HG03039 (cell line): ENCODE measurements around the gene ANAPC13.

Experiments
- ATAC-seq: cut with Tn5 transposase; IDR thresholded peaks from one replicate; pipeline ENCODE4 v1.9.1; 2021; ENCODE audit warnings: mild to moderate bottlenecking, moderate library complexity; ENCODE audit not compliant: unreplicated experiment

The ANAPC13 gene

GRCh38 chr3:134457376-134458074 is 28.3 kb downstream of the ANAPC13 start:
- ATAC-seq: no peak

GRCh38 chr3:134453631-134454030 is 32.2 kb downstream of the ANAPC13 start:
- ATAC-seq: no peak

GRCh38 chr3:134449951-134450350 is 35.8 kb downstream of the ANAPC13 start:
- no peak for ATAC-seq

GRCh38 chr3:134449277-134449676 is 36.5 kb downstream of the ANAPC13 start:
- ATAC-seq: no peak

- ATAC-seq: no peak
Observed at GRCh38 chr3:134448664-134449063, 37.1 kb downstream of the ANAPC13 start.

GRCh38 chr3:134447351-134447750 is 38.4 kb downstream of the ANAPC13 start:
- ATAC-seq: no peak

GRCh38 chr3:134446800-134447199 is 39.0 kb downstream of the ANAPC13 start:
- no peak for ATAC-seq

GRCh38 chr3:134445636-134446035 is 40.1 kb downstream of the ANAPC13 start:
- no peak for ATAC-seq

GRCh38 chr3:134445095-134445494 is 40.7 kb downstream of the ANAPC13 start:
- ATAC-seq: no peak

- no peak for ATAC-seq
Observed at GRCh38 chr3:134441821-134442220, 44.0 kb downstream of the ANAPC13 start.

- no peak for ATAC-seq
Observed at GRCh38 chr3:134441321-134441720, 44.5 kb downstream of the ANAPC13 start.

- no peak for ATAC-seq
Observed at GRCh38 chr3:134437211-134437752, 48.5 kb downstream of the ANAPC13 start.

GRCh38 chr3:134432236-134432635 is 53.5 kb downstream of the ANAPC13 start:
- no peak for ATAC-seq

GRCh38 chr3:134430950-134431445 is 54.8 kb downstream of the ANAPC13 start:
- ATAC-seq: no peak

- ATAC-seq: no peak
Observed at GRCh38 chr3:134430174-134430573, 55.6 kb downstream of the ANAPC13 start.

- ATAC-seq: no peak
Observed at GRCh38 chr3:134428401-134428800, 57.4 kb downstream of the ANAPC13 start.
